Transverse colon (tissue), 4 donors: ENCODE results near the gene PAQR5.

Source experiments
- EP300 ChIP-seq: sonication (generic); formaldehyde crosslinking; IDR thresholded peaks from one replicate; pipeline ENCODE4 v1.6.1; 2017; ENCODE audit warnings: antibody characterized with exemption, low read depth
- POLR2AphosphoS5 ChIP-seq, 3 donors: sonication (generic); formaldehyde crosslinking; IDR thresholded peaks; one replicate each; pipeline ENCODE4 v1.6.1; 2016; ENCODE audit warnings: antibody characterized with exemption in 3 of 3
- TF ChIP-seq, protein P1 (sequence below), 5 experiments: fragments of 200-600 bp in 3 of 5; fragments of 450-650 bp in 2 of 5; sonication (generic) in 3 of 5; IDR thresholded peaks; 1 replicate in 2 of 5; 2 replicates in 3 of 5; pipeline ENCODE4 v1.5.1; 2016 to 2017; ENCODE audit warnings: antibody characterized with exemption in 5 of 5, inconsistent platforms in 3 of 5, mild to moderate bottlenecking in 2 of 5, moderate library complexity in 1 of 5

DNA sequence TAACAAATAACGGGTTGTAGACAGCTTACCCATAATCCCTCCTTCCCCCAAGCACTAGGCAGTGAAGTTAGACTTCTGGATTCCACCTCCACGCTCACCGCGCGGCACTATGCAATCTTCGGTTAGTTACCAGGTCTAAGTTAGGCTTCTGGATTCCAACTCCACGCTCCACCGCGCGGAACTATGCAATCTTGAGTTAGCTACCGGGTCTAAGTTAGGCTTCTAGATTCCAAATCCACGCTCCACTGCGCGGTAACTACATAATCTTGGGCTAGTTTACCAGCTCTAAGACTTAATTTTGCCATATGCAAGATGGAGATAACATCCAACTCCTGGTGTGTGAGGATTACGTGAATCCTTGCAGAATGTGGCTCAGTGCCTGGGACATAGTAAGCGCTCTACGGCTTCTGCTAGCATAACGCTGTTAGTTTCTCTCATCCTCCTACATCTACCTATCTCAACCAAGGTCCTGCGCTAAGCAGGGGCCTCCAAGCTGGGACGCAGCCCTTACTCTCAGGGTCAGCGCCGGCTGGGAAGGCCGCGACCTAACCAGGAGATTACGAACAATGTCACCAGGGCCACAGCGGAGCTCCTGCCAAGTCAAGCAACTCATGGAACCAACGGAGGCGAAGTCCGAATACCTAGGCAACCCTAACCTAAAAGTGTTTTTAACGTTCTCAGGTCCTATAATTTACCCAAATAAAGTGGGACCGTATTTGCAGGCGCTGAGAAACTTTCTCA is 153.4 kb downstream of the PAQR5 start:
- no peak for TF ChIP-seq EP300
- TF ChIP-seq, protein P1, sequence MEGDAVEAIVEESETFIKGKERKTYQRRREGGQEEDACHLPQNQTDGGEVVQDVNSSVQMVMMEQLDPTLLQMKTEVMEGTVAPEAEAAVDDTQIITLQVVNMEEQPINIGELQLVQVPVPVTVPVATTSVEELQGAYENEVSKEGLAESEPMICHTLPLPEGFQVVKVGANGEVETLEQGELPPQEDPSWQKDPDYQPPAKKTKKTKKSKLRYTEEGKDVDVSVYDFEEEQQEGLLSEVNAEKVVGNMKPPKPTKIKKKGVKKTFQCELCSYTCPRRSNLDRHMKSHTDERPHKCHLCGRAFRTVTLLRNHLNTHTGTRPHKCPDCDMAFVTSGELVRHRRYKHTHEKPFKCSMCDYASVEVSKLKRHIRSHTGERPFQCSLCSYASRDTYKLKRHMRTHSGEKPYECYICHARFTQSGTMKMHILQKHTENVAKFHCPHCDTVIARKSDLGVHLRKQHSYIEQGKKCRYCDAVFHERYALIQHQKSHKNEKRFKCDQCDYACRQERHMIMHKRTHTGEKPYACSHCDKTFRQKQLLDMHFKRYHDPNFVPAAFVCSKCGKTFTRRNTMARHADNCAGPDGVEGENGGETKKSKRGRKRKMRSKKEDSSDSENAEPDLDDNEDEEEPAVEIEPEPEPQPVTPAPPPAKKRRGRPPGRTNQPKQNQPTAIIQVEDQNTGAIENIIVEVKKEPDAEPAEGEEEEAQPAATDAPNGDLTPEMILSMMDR (IDR thresholded peaks at IDR 0.05): no peak
- no peak for TF ChIP-seq POLR2AphosphoS5 (IDR thresholded peaks at IDR 0.05)
